IMR-90 (cell line): ENCODE measurements around the gene PCDHGA10. TPM values are rescaled to one million over a fixed set of nuclear protein-coding genes. Genes with fewer than 3 reads are reported as not detected.

Source experiments
- ATAC-seq: fragments of 200-7000 bp; cut with Tn5 transposase; 2 replicates; pipeline ENCODE4 v1.9.1; 2020; ENCODE audit warnings: low read depth, mild to moderate bottlenecking, moderate library complexity
- BruUV-seq: library from RNA; stranded (reverse); fragments of 400-500 nt; replicated peaks from 2 replicates; lab custom pipeline; 2021; lab: Mats Ljungman, UMichigan
- CTCF ChIA-PET: fragments of 300-600 bp; formaldehyde crosslinking; extraction: SDS; loops from one replicate; lab custom pipeline; 2021; ENCODE audit warnings: antibody characterized with exemption; lab: Yijun Ruan, JAX
- POLR2A ChIA-PET: fragments of 300-600 bp; sonication (Branson Sonifier 250); formaldehyde crosslinking; loops from one replicate; lab custom pipeline; 2022; ENCODE audit warnings: antibody characterized with exemption; ENCODE audit not compliant: unreplicated experiment; lab: Charles Lee
- DNase-seq: peaks from one replicate; pipeline ENCODE4 v3.0.0; 2013
- H2AFZ ChIP-seq: replicated peaks from 2 replicates; pipeline ENCODE3; 2013; ENCODE audit warnings: low read length, mild to moderate bottlenecking; ENCODE audit not compliant: poor library complexity
- H2AK5ac ChIP-seq: 2 replicates; pipeline ENCODE4 v1.6.1; 2013; ENCODE audit warnings: low read depth, low read length, inconsistent platforms
- H2AK9ac ChIP-seq: replicated peaks from 2 replicates; pipeline ENCODE3; 2013; ENCODE audit warnings: mild to moderate bottlenecking, low read depth, low read length, moderate library complexity; ENCODE audit not compliant: poor library complexity
- H2BK120ac ChIP-seq: 2 replicates; pipeline ENCODE4 v1.6.1; 2013; ENCODE audit warnings: low read depth, low read length, inconsistent platforms
- H2BK15ac ChIP-seq: 3 replicates; pipeline ENCODE4 v1.6.1; 2013; ENCODE audit warnings: low read depth, low read length, inconsistent platforms
- H2BK20ac ChIP-seq: 2 replicates; pipeline ENCODE4 v1.6.1; 2013; ENCODE audit warnings: low read depth, mild to moderate bottlenecking, inconsistent platforms, low read length, moderate library complexity
- H2BK5ac ChIP-seq: 2 replicates; pipeline ENCODE4 v1.6.1; 2013; ENCODE audit warnings: mild to moderate bottlenecking, low read depth, low read length, inconsistent platforms; ENCODE audit not compliant: poor library complexity, severe bottlenecking
- H3K14ac ChIP-seq: replicated peaks from 2 replicates; pipeline ENCODE4 v1.6.1; 2013; ENCODE audit warnings: low read depth, low read length, inconsistent platforms
- H3K18ac ChIP-seq: 2 replicates; pipeline ENCODE4 v1.6.1; 2013; ENCODE audit warnings: low read depth, low read length, control low read depth
- H3K23ac ChIP-seq: 2 replicates; pipeline ENCODE4 v1.6.1; 2013; ENCODE audit warnings: low read depth, low read length, inconsistent platforms
- H3K27ac ChIP-seq: 2 replicates; pipeline ENCODE4 v1.5.1; 2013; ENCODE audit warnings: mild to moderate bottlenecking, control low read depth, low read length; ENCODE audit not compliant: insufficient read depth
- H3K27me3 ChIP-seq: 2 replicates; pipeline ENCODE4 v1.6.1; 2013; ENCODE audit warnings: low read length; ENCODE audit not compliant: control insufficient read depth, insufficient read depth
- H3K36me3 ChIP-seq: 2 replicates; pipeline ENCODE4 v1.6.1; 2013; ENCODE audit warnings: low read length, mixed read lengths; ENCODE audit not compliant: control insufficient read depth, insufficient read depth
- H3K4ac ChIP-seq: 2 replicates; pipeline ENCODE4 v1.6.1; 2013; ENCODE audit warnings: low read depth, low read length, inconsistent platforms
- H3K4me1 ChIP-seq: 2 replicates; pipeline ENCODE4 v1.6.1; 2013; ENCODE audit warnings: low read length, mixed read lengths; ENCODE audit not compliant: control insufficient read depth, insufficient read depth
- H3K4me2 ChIP-seq: 2 replicates; pipeline ENCODE4 v1.6.1; 2013; ENCODE audit warnings: low read depth, mild to moderate bottlenecking, control low read depth, low read length, moderate library complexity
- H3K4me3 ChIP-seq: 2 replicates; pipeline ENCODE4 v1.5.1; 2013; ENCODE audit warnings: low read depth, mild to moderate bottlenecking, control low read depth, low read length, moderate library complexity; ENCODE audit not compliant: insufficient read depth
- H3K56ac ChIP-seq: 2 replicates; pipeline ENCODE4 v1.6.1; 2013; ENCODE audit warnings: low read length, inconsistent platforms; ENCODE audit not compliant: insufficient read depth; ENCODE audit errors: extremely low read depth
- H3K79me1 ChIP-seq, 2 experiments: 2 replicates each; pipeline ENCODE4 v1.6.1; 2013; ENCODE audit warnings: low read length in 2 of 2, inconsistent platforms in 1 of 2, low read depth in 1 of 2
- H3K9ac ChIP-seq: 2 replicates; pipeline ENCODE4 v1.6.1; 2013; ENCODE audit warnings: low read depth, low read length, control low read depth
- H3K9me1 ChIP-seq: 2 replicates; pipeline ENCODE4 v1.6.1; 2013; ENCODE audit warnings: low read length, inconsistent platforms; ENCODE audit not compliant: insufficient read depth
- H3K9me3 ChIP-seq: 2 replicates; pipeline ENCODE4 v1.6.1; 2013; ENCODE audit warnings: low read length; ENCODE audit not compliant: control insufficient read depth, insufficient read depth
- H4K20me1 ChIP-seq: 2 replicates; pipeline ENCODE4 v1.6.1; 2013; ENCODE audit warnings: low read length, inconsistent platforms; ENCODE audit not compliant: insufficient read depth
- H4K5ac ChIP-seq: 2 replicates; pipeline ENCODE4 v1.6.1; 2013; ENCODE audit warnings: mild to moderate bottlenecking, low read depth, low read length, control low read depth
- H4K8ac ChIP-seq, 2 experiments: 2 replicates each; pipeline ENCODE4 v1.6.1; 2013; ENCODE audit warnings: low read depth in 2 of 2, low read length in 2 of 2, control low read depth in 1 of 2, inconsistent platforms in 1 of 2
- H4K91ac ChIP-seq: 2 replicates; pipeline ENCODE4 v1.6.1; 2013; ENCODE audit warnings: low read depth, low read length, inconsistent platforms; ENCODE audit not compliant: insufficient read depth
- ELK1 ChIP-seq: fragments of 150-350 bp; IDR thresholded peaks from 2 replicates; pipeline ENCODE4 v1.6.1; 2016; ENCODE audit warnings: low read depth, mild to moderate bottlenecking, low read length, moderate library complexity, borderline replicate concordance
- MXI1 ChIP-seq: IDR thresholded peaks from 2 replicates; pipeline ENCODE4 v1.6.1; 2012; ENCODE audit warnings: low read depth, mild to moderate bottlenecking, low read length, moderate library complexity, borderline replicate concordance
- WGBS, 2 experiments: methylation state at CpG; one replicate each; pipeline versions ENCODE4 v1.1.5 to v1.1.7; 2013; ENCODE audit warnings: missing lambda C conversion rate in 2 of 2; ENCODE audit not compliant: insufficient read length in 1 of 2; ENCODE audit errors: extremely low coverage in 2 of 2; 5-methylcytosine and 5-hydroxymethylcytosine counted together
- dilution Hi-C: fragments of 300-500 bp; cut with HindIII; formaldehyde crosslinking; loops from one replicate; pipeline ENCODE4 v1.14.3; 2018; ENCODE audit warnings: low sequenced_read_pairs; ENCODE audit not compliant: unreplicated experiment
- in situ Hi-C: fragments of 300-500 bp; cut with MboI; formaldehyde crosslinking; loops from 3 replicates; pipeline ENCODE4 v1.14.3; 2019; ENCODE audit warnings: low sequenced_read_pairs, inconsistent platforms, mixed read lengths
- intact Hi-C: fragments of 100-400 bp; cut with micrococcal nuclease; formaldehyde crosslinking; loops from 2 replicates; pipeline ENCODE4 v1.10.0; 2022
- polyA plus RNA-seq, 3 experiments: library from polyadenylated mRNA; depleted of rRNA; stranded (reverse); fragments of >200 nt; gene quantifications; 2 replicates each; pipeline ENCODE4 v1.2.3, GENCODE V29; 2012; ENCODE audit warnings: low replicate concordance in 1 of 3
- total RNA-seq: library from RNA; depleted of rRNA; stranded (reverse); fragments of >200 nt; gene quantifications from 2 replicates; pipeline ENCODE4 v1.2.3, GENCODE V29; 2012

PCDHGA10 gene
- total and polyA plus RNA-seq, 2 of the 4 experiments (the other 2 are of a cell fraction), result 3.4 to 6.6 TPM

- peaks cover 62% of the 10 kb centered on the region for H3K9me3 ChIP-seq
- POLR2A ChIA-PET, result no interaction called here
- no peak overlapping the region for H2BK15ac ChIP-seq
Observed at GRCh38 chr5:141422742-141423291, 10.0 kb downstream of the PCDHGA10 start.

More at GRCh38 chr5:141422742-141423291, 10.0 kb downstream of the PCDHGA10 start:
- CTCF ChIA-PET, result interaction anchor here (1.0 kb wide), 1 partner anchor 16 kb away, joined by 3 read pairs; no protein-coding TSS in a partner anchor
- no peak overlapping the region for H2BK20ac ChIP-seq
- peaks cover 39% of the 10 kb centered on the region for H3K36me3 ChIP-seq
- TF ChIP-seq MXI1 (0 out of 2 replicates have a peak, but pooled peaks have one; percentile 36), ELK1 (no peak)
- H3K18ac ChIP-seq, result no peak overlapping the region
- H3K79me1 ChIP-seq, result peaks cover 20 to 26% of the 10 kb centered on the region in 2 experiments; a peak in 3 of 4 replicates
- no peak overlapping the region for H4K5ac ChIP-seq
- H3K4ac ChIP-seq, result no peak overlapping the region
- dilution Hi-C loops, result no loop called here
- H3K14ac ChIP-seq, result no peak overlapping the region
- DNase-seq, result no peak
- H3K56ac ChIP-seq, result no peak overlapping the region
- no peaks in the 10 kb centered on the region for H3K27me3 ChIP-seq
- no peak overlapping the region for H2AK9ac ChIP-seq
- no peaks in the 10 kb centered on the region for H3K9me1 ChIP-seq
- no peak overlapping the region for H3K4me3 ChIP-seq
- no peak overlapping the region for H3K4me2 ChIP-seq
- H3K27ac ChIP-seq, result no peak overlapping the region
- H3K23ac ChIP-seq, result no peak overlapping the region
- no peak overlapping the region for H2AFZ ChIP-seq
- no peak overlapping the region for H4K8ac ChIP-seq
- no peaks in the 10 kb centered on the region for H3K4me1 ChIP-seq
- 38% methylated on average over 22 of the region's 42 CpGs; no CpG with 5 or more reads in 1 of the 2 experiments for WGBS, 2 experiments
- in situ Hi-C loops, result no loop called here
- H2BK120ac ChIP-seq, result no peak overlapping the region
- intact Hi-C loops, result no loop called here
- no peak for ATAC-seq
- no peak overlapping the region for H2BK5ac ChIP-seq
- no peak overlapping the region for H2AK5ac ChIP-seq
- H4K91ac ChIP-seq, result no peak overlapping the region
- BruUV-seq, result no TSS peak
- no peaks in the 10 kb centered on the region for H4K20me1 ChIP-seq
- no peak overlapping the region for H3K9ac ChIP-seq
